Activated CD4-positive, alpha-beta T cell treated with anti-CD3 and anti-CD28 coated beads for 24 hours (primary cell): Measurements from ENCODE around the gene NECAB2.

ENCODE experiments used
- DNase-seq, 2 donors: peaks; one replicate each; pipeline ENCODE4 v3.0.0-alpha.2; 2020; ENCODE audit warnings: low read depth in 2 of 2

The NECAB2 gene

GRCh38 chr16:84045001-84045817 lies 77.2 kb downstream of the NECAB2 start:
- DNase-seq, result no peak

DNA sequence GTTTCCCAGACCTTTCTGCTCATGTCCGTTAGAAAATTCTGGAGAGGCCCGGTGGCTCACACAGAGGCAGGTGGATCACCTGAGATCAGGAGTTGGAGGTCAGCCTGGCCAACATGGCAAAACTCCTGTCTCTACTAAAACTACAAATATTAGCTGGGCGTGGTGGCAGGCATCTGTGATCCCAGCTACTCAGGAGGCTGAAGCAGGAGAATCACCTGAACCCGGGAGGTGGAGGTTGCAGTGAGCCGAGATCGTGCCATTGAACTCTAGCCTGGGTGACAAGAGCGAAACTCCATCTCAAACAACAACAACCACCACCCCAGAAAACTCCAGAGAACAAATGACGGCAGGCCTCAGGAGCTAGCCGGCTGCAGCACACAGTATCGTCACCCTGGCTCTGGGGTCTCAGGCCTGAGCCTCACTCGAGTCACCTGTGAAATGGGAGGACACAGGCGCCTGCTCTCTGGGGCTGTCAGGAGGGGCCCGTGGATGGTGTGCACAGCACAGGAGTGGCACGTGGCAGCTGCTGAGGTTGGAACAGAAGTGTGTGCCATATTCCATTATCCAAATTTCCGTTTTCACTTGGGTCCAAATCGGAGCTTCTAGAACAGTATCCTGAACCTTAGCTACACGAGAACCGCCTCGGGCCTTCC lies 77.9 kb downstream of the NECAB2 start:
- no peak for DNase-seq

DNA sequence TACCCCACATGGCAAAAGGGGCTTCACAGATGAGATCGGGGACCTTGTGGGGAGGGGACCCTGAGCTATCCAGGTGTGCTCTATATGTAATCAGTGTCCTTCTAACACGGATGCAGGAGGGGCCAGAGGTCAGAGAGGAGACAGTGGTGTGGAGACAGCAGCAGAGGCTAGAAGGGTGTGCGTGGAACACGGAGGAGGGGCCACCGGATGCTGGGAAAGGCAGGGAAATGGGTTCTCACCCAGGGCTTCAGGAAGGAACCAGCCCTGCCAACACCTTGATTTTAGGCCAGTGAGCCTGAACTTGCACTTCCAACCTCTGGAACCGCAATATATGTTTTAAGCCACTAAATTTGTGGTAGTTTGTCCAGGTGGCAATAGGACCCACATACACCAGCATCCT lies 79.2 kb downstream of the NECAB2 start:
- no peak for DNase-seq

GRCh38 chr16:84047626-84048025 lies 79.6 kb downstream of the NECAB2 start:
- DNase-seq, result no peak

DNA sequence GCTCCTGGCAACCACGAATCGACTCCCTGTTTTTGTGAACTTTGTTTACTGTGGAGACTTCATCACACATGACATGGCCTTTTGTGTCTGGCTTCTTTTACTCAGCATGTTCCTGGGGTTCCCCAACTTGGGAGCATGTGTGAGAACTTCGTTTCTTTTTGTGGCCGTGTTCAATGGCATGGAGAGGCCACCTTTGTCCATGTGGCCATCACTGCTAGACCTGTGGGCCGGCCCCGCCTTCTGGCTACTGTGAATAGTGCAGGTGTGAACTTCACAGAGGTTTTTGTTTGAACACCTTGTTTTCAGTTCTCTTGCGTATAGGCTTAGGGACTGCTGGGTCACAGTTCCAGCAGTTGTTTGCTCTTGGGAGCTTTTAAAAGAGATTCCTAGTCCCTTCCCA lies 80.2 kb downstream of the NECAB2 start:
- DNase-seq, result no peak

GRCh38 chr16:84048871-84049270 lies 80.8 kb downstream of the NECAB2 start:
- no peak for DNase-seq

- no peak for DNase-seq
Observed at GRCh38 chr16:84049403-84050060, 81.5 kb downstream of the NECAB2 start.

GRCh38 chr16:84050316-84050715 lies 82.3 kb downstream of the NECAB2 start:
- no peak for DNase-seq

DNA sequence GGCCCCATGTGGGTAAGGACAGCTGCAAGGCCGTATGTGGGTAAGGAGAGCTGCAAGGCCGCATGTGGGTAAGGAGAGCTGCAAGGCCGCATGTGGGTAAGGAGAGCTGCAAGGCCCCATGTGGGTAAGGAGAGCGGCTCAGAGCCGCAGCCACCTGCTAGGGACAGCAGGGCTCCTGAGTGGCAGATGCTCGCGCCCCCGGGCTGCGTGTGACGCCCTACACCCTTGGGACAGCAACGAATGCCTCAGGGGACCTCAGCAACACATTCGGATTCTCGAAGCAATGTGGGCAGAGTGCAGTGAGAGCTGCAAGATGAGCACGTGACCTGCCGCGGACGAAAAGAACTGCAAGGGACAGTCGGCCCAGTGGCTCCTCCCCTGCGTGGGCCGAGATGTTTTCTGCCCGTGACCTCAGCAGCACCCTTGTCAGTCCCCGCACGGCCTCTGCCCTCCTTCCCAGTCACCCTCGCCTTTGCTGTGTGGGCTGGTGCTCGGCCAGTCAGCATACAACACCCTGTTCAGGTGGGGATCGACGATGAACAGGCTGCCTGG lies 84.1 kb downstream of the NECAB2 start:
- DNase-seq, result no peak
